ENCODE results near the gene DOCK10.

GRCh38 chr2:225090746-225091145, 48.5 kb upstream of the DOCK10 start:
- TF ChIP-seq ZNF544 (tag by site-specific recombination; IDR thresholded peaks at IDR 0.05) (no peak), KLF1 (tag by site-specific recombination; IDR thresholded peaks at IDR 0.05) (no peak), ZNF768 (tag by site-specific recombination; IDR thresholded peaks at IDR 0.05) (no peak), ZNF37A (tag by site-specific recombination; IDR thresholded peaks at IDR 0.05) (no peak), ZNF19 (tag by site-specific recombination; IDR thresholded peaks at IDR 0.05; ENCODE audit: low read depth) (no peak), TCF7L2 (IDR thresholded peaks at IDR 0.05; ENCODE audit: borderline replicate concordance, low read depth, low read length) (no peak), CTCF (tag by site-specific recombination; IDR thresholded peaks at IDR 0.05) (no peak), BCL6B (tag by site-specific recombination; IDR thresholded peaks at IDR 0.05) (no peak)
